ENCODE measurements around the gene DBI.

The DBI gene

DNA sequence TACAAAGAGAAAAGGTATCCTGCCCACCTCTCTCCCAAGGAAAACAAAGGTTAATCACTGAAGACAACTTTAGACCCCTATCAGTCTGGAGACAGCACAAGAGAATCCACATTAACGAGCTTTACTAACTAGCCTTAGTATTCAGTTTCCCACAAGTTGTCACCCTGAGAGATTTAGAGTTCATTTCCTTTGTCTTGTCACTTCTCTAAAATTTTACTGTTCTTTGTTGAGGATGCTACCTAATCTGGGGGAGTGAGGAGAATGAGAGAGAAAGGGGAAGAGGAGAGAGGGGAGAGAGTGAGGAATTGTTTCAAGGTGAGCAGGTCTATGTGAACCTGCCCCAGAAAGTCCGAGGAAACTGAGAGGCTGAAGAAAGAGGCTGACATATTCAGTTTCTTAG lies 28.5 kb upstream of the DBI start:
- no peak overlapping the region for H3K27ac Mint-ChIP-seq
- no peaks in the 10 kb centered on the region for H3K27me3 Mint-ChIP-seq (ENCODE audit: low read depth, poor library complexity)

DNA sequence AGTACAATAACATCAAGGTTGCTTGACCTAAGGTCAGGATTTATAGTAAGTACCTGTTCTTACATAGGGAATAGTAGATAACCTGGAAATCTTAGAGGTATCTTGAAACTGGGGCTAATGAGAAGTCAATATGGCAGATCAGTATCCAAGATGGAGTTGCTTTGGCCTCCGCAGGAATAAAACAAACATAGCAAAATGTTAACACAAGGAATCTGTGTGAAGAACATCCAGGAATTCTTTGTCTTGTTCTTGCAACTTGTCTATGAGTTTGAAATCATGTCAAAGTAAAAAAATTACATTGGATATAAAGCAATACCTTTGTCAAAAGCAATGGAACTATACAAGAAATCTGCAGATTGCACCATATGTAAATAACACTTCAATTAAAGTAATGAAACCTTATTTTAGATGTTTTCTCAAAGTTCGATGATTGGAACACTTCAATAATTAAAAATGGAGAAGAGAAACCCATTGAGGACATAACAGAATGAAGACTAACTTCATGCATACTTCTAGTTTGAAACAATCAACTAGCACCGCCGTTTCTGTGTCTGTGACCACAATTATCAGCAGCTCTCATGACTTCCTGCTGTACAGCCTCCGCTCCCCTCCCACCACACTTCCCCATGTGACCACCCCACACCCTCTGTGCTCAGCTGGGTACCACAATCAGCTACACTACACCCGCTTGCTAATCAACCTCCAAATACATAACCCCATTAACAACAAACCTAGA lies 27.8 kb upstream of the DBI start:
- Mint-ChIP-seq H3K27ac (no peak overlapping the region), H3K4me3 (no peak overlapping the region), H3K4me1 (peaks cover 6% of the 10 kb centered on the region), H3K27me3 (ENCODE audit: low read depth, poor library complexity) (no peaks in the 10 kb centered on the region), H3K9me3 (no peaks in the 10 kb centered on the region), H3K36me3 (ENCODE audit: low read depth) (no peaks in the 10 kb centered on the region)
- DNase-seq: no peak
- TF ChIP-seq, protein P1, sequence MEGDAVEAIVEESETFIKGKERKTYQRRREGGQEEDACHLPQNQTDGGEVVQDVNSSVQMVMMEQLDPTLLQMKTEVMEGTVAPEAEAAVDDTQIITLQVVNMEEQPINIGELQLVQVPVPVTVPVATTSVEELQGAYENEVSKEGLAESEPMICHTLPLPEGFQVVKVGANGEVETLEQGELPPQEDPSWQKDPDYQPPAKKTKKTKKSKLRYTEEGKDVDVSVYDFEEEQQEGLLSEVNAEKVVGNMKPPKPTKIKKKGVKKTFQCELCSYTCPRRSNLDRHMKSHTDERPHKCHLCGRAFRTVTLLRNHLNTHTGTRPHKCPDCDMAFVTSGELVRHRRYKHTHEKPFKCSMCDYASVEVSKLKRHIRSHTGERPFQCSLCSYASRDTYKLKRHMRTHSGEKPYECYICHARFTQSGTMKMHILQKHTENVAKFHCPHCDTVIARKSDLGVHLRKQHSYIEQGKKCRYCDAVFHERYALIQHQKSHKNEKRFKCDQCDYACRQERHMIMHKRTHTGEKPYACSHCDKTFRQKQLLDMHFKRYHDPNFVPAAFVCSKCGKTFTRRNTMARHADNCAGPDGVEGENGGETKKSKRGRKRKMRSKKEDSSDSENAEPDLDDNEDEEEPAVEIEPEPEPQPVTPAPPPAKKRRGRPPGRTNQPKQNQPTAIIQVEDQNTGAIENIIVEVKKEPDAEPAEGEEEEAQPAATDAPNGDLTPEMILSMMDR (IDR thresholded peaks at IDR 0.05): no peak

More for the DNA sequence above, 28.5 kb upstream of the DBI start:
- Mint-ChIP-seq H3K4me3 (no peak overlapping the region), H3K9me3 (no peaks in the 10 kb centered on the region), H3K4me1 (peaks cover 6% of the 10 kb centered on the region), H3K36me3 (ENCODE audit: low read depth) (no peaks in the 10 kb centered on the region)
- no peak for DNase-seq
- TF ChIP-seq, protein P1 (IDR thresholded peaks at IDR 0.05): no peak

DNA sequence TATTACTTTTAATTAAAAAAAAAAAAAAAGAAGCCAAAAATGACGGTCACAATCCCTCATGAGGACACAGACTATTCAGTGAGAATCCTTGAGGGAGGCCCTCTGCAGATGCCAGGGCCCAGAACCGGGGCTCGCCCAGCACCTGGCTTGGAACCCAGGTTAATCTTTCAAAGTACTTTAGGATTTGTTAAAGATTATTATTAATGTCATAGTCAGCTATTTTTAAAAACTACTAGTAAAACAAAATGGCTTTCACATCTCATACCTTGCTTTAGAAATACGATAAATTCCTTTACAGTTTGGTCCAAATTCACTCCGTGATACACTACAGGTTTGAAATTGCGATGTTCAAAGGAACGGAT lies 27.2 kb upstream of the DBI start:
- no peak overlapping the region for H3K4me3 Mint-ChIP-seq
- peaks cover 6% of the 10 kb centered on the region for H3K4me1 Mint-ChIP-seq
- H3K27ac Mint-ChIP-seq: no peak overlapping the region
- no peaks in the 10 kb centered on the region for H3K36me3 Mint-ChIP-seq (ENCODE audit: low read depth)
- TF ChIP-seq, protein P1 (IDR thresholded peaks at IDR 0.05): no peak
- H3K9me3 Mint-ChIP-seq: no peaks in the 10 kb centered on the region
- no peak for DNase-seq
- H3K27me3 Mint-ChIP-seq (ENCODE audit: low read depth, poor library complexity): no peaks in the 10 kb centered on the region

DNA sequence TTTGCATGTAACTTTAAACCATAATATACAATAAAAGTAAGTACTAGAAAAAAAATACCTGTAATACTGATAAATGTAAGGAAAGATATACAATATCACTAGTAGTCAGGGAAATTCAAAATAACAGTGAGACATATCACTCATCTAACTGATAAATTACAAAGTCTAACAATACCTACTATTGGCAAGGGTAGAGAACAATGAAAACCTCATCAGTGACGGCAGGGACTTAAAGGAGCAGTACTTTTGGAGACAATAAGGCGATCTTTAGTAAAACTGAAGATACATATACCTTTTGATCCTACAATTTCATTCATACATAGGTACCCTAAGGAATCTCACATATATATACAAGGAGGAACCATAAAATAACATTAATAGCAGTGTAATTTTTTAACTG lies 25.1 kb upstream of the DBI start:
- no peak overlapping the region for H3K27ac Mint-ChIP-seq
- no peaks in the 10 kb centered on the region for H3K36me3 Mint-ChIP-seq (ENCODE audit: low read depth)
- H3K4me3 Mint-ChIP-seq: no peak overlapping the region
- TF ChIP-seq, protein P1 (IDR thresholded peaks at IDR 0.05): no peak
- no peaks in the 10 kb centered on the region for H3K27me3 Mint-ChIP-seq (ENCODE audit: low read depth, poor library complexity)
- H3K9me3 Mint-ChIP-seq: no peaks in the 10 kb centered on the region
- no peak for DNase-seq
- peaks cover 6% of the 10 kb centered on the region for H3K4me1 Mint-ChIP-seq

DNA sequence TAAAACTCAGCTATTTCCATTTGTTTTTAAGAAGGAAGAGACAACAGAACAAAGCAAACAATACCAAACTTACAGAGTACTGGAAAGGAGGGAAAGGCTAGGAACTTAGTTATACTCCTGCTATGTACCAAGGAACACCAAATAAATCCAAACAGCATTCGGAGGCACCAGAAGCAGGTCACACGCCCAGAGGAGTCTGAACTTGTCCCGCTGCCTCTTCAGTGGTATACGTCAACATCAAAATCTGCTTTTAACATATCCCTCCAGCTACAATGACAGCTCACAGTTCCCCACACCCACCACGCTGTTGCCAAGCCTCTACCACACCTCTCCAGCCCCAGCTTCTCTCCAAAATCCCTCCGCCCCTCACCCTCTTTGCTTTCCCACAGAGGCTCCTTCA lies 17.5 kb upstream of the DBI start:
- H3K27ac Mint-ChIP-seq: no peak overlapping the region
- H3K4me3 Mint-ChIP-seq: no peak overlapping the region
- no peaks in the 10 kb centered on the region for H3K9me3 Mint-ChIP-seq
- TF ChIP-seq, protein P1 (IDR thresholded peaks at IDR 0.05): no peak
- DNase-seq: no peak
- H3K4me1 Mint-ChIP-seq: peaks cover 4% of the 10 kb centered on the region
- H3K27me3 Mint-ChIP-seq (ENCODE audit: low read depth, poor library complexity): no peaks in the 10 kb centered on the region
- H3K36me3 Mint-ChIP-seq (ENCODE audit: low read depth): no peaks in the 10 kb centered on the region

DNA sequence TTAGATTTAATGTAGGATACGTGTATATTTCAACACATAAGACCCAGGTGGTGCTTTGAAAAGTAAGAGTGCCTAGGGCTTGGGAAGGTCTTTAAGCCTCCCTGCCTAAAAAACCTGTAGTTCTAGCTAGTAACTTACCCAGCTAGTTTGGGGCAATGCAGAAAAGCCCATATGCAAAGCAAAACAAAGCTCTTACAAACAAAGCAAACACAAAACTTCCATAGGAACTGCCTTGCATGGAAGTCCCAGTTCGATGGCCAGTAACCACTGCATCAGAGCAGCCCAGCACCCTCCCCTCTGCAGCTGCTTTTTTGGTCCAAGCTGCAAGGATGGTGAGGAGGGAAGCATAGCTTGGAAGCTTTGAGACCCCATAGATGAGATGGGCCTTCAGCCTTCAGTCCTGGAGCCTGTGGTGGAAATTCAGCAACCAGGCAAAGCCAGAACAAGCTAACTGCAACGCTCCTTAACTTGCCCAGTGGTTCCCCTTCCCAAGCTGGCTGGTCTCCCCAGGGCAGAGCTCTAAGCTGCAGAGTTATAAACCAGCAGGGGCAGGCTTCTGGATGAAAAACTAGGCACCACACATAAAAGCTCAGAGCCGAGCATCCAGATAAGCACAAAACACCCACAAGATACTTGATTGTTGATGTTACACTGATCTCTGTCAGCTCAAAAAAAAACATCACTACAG lies 16.3 kb upstream of the DBI start:
- H3K9me3 Mint-ChIP-seq: no peaks in the 10 kb centered on the region
- no peaks in the 10 kb centered on the region for H3K27me3 Mint-ChIP-seq (ENCODE audit: low read depth, poor library complexity)
- H3K27ac Mint-ChIP-seq: no peak overlapping the region
- peaks cover under 1% of the 10 kb centered on the region for H3K36me3 Mint-ChIP-seq (ENCODE audit: low read depth)
- H3K4me3 Mint-ChIP-seq: no peak overlapping the region
- no peak for DNase-seq
- TF ChIP-seq, protein P1 (IDR thresholded peaks at IDR 0.05): no peak
- H3K4me1 Mint-ChIP-seq: peaks cover 4% of the 10 kb centered on the region

Data from nephron progenitor cell (in vitro differentiated cells).